Heart right ventricle (tissue), 16 donors: ENCODE measurements around the gene ENSA. TPM values are rescaled to one million over a fixed set of nuclear protein-coding genes. Genes with fewer than 3 reads are reported as not detected.
A peak's percentile ranks its signal among the peaks of the same experiment; 100 is the strongest.
"Not testable (repeated sequence)": the region's sequence is repeated elsewhere in the genome, so short reads cannot be mapped to it uniquely, and the experiment has no call there.

ENCODE experiments used
- ATAC-seq, 8 donors: fragments of 200-7000 bp; cut with Tn5 transposase; one replicate each; pipeline ENCODE4 v1.9.1; 2020; ENCODE audit warnings: mild to moderate bottlenecking in 8 of 8, moderate library complexity in 8 of 8, moderate number of reproducible peaks in 1 of 8
- DNase-seq, 2 donors: peaks; one replicate each; pipeline ENCODE4 v3.0.0-alpha.2; 2020
- H3K27ac ChIP-seq, 10 donors: fragments of 200-600 bp; sonication (generic) in 2 of 10; one replicate each; pipeline versions ENCODE4 v1.5.0 to v1.8.0; 2020 to 2022; ENCODE audit warnings: mild to moderate bottlenecking in 3 of 10
- H3K27me3 ChIP-seq, 7 donors: fragments of 200-600 bp; one replicate each; pipeline ENCODE4 v1.8.0; 2021 to 2022; ENCODE audit warnings: mild to moderate bottlenecking in 2 of 7
- H3K36me3 ChIP-seq, 9 donors: fragments of 200-600 bp; sonication (generic) in 1 of 9; one replicate each; pipeline versions ENCODE4 v1.5.0 to v1.8.0; 2020 to 2022; ENCODE audit warnings: mild to moderate bottlenecking in 2 of 9
- H3K4me1 ChIP-seq, 9 donors: fragments of 200-600 bp; sonication (generic) in 1 of 9; one replicate each; pipeline versions ENCODE4 v1.5.0 to v1.8.0; 2020 to 2022; ENCODE audit warnings: mild to moderate bottlenecking in 4 of 9
- H3K4me3 ChIP-seq, 10 donors: fragments of 200-600 bp; sonication (generic) in 2 of 10; one replicate each; pipeline versions ENCODE4 v1.5.0 to v1.8.0; 2020 to 2022; ENCODE audit warnings: mild to moderate bottlenecking in 7 of 10, moderate library complexity in 2 of 10
- H3K9me3 ChIP-seq, 11 donors: fragments of 200-600 bp in 10 of 11; sonication (generic) in 2 of 11; one replicate each; pipeline versions ENCODE4 v1.5.0 to v1.8.0; 2013 to 2022; ENCODE audit warnings: mild to moderate bottlenecking in 2 of 11, control low read depth in 1 of 11, moderate library complexity in 1 of 11
- WGBS, 2 donors: extraction: QIAGEN DNeasy Blood & Tissue Kit; methylation state at CpG; one replicate each; pipeline ENCODE4 v1.1.7; 2013; ENCODE audit warnings: inconsistent platforms in 1 of 2; 5-methylcytosine and 5-hydroxymethylcytosine counted together
- intact Hi-C, 10 donors: fragments of 100-400 bp; cut with DNase I; formaldehyde crosslinking; loops; one replicate each; pipeline versions ENCODE4 v1.11.1 to v1.14.2; 2022
- polyA plus RNA-seq, 2 donors: library from polyadenylated mRNA; stranded (reverse); fragments of 200-250 nt; gene quantifications; one replicate each; pipeline ENCODE4 v1.2.3, GENCODE V29; 2013
- total RNA-seq, 10 donors: library from RNA; stranded (reverse); fragmentation: NEBNext Ultra II Directional in 3 of 10; extraction: Animal tissue kit (Norgen Biotek cat#: 25700) in 3 of 10; gene quantifications; one replicate each; pipeline versions ENCODE4 v1.2.1 to v1.2.4, GENCODE V29; 2021 to 2023
- TF ChIP-seq, protein P1 (sequence below), 9 donors: fragments of 200-600 bp; sonication (generic) in 2 of 9; IDR thresholded peaks; one replicate each; pipeline versions ENCODE4 v1.5.0 to v1.8.0; 2021 to 2022; ENCODE audit warnings: antibody characterized with exemption in 9 of 9, mild to moderate bottlenecking in 5 of 9, moderate library complexity in 1 of 9
- donor health status: Arrhythmogenic right ventricular cardiomyopathy.
- donor health status: ischemic (EF 13 %, LVEDD 7.1; RV severe dilation, severe dysfunction).
- donor health status: healthy with polysubstance abuse.
- donor health status: DM: no; HTN: yes; CAD: no.
- donor health status: DM: no; HTN: no; CAD: no.
- donor health status: ischemic (EF 25% LVEDD 6.9; RV normal size, moderate dysfunction).
- donor health status: ischemic (EF 25% LVEDD 5.7; RV mildly dilated, moderate dysfunction).
- donor health status: healthy.
- donor health status: DM: yes; HTN: yes; CAD: no.
- donor health status: Ischemic cardiomyopathy.
- donor health status: ischemic (EF 35%, LVEDD 5.7; RV mildly dilated, moderate dysfunction).
- donor health status: nonischemic (EF 11% LVEDD 7.7; RV severe dilation, severe dysfunction).
- donor health status: DM: yes; HTN: yes; CAD: no.
- donor health status: PGD.
- donor health status: ischemic (EF 29% LVEDD 5.4; RV normal size, mild dysfunction).
- donor health status: nonischemic (EF 23%, LVEDD 6.1; RV moderate dilation, normal function).

Gene ENSA
- total and polyA plus RNA-seq, 12 donors, result 66.7 to 148 (median 129) TPM

DNA sequence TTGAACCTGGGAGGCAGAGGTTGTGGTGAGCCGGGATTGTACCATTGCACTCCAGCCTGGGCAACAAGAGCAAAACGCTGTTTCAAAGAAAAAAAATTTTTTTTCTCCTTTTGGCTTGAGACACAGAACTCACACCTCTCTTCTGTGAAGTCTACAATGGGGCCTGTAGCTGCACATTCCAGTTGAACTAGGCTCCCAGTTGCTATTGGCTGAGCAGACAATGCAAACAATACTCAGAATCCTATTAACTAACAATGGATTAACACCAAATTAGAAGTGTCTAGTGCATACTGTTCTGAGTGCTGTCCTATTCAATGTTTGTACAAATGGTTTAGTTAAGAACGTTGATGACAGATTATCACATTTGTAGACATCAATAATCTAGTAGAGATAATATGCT, 32.4 kb downstream of the ENSA start:
- Histone ChIP-seq H3K36me3 (peaks cover 0 to 29% (median 5%) of the 10 kb centered on the region in 9 donors), H3K4me1 (no peaks in the 10 kb centered on the region), H3K27ac (no peak overlapping the region), H3K27me3 (no peaks in the 10 kb centered on the region), H3K9me3 (no peaks in the 10 kb centered on the region), H3K4me3 (no peak overlapping the region)
- intact Hi-C loops, result no loop called here
- ATAC-seq (no peak), DNase-seq (no peak)
- TF ChIP-seq, protein P1, sequence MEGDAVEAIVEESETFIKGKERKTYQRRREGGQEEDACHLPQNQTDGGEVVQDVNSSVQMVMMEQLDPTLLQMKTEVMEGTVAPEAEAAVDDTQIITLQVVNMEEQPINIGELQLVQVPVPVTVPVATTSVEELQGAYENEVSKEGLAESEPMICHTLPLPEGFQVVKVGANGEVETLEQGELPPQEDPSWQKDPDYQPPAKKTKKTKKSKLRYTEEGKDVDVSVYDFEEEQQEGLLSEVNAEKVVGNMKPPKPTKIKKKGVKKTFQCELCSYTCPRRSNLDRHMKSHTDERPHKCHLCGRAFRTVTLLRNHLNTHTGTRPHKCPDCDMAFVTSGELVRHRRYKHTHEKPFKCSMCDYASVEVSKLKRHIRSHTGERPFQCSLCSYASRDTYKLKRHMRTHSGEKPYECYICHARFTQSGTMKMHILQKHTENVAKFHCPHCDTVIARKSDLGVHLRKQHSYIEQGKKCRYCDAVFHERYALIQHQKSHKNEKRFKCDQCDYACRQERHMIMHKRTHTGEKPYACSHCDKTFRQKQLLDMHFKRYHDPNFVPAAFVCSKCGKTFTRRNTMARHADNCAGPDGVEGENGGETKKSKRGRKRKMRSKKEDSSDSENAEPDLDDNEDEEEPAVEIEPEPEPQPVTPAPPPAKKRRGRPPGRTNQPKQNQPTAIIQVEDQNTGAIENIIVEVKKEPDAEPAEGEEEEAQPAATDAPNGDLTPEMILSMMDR (IDR thresholded peaks at IDR 0.05), result no peak
- WGBS, 2 donors, result 79% methylated on average over 3 of the region's 3 CpGs

DNA sequence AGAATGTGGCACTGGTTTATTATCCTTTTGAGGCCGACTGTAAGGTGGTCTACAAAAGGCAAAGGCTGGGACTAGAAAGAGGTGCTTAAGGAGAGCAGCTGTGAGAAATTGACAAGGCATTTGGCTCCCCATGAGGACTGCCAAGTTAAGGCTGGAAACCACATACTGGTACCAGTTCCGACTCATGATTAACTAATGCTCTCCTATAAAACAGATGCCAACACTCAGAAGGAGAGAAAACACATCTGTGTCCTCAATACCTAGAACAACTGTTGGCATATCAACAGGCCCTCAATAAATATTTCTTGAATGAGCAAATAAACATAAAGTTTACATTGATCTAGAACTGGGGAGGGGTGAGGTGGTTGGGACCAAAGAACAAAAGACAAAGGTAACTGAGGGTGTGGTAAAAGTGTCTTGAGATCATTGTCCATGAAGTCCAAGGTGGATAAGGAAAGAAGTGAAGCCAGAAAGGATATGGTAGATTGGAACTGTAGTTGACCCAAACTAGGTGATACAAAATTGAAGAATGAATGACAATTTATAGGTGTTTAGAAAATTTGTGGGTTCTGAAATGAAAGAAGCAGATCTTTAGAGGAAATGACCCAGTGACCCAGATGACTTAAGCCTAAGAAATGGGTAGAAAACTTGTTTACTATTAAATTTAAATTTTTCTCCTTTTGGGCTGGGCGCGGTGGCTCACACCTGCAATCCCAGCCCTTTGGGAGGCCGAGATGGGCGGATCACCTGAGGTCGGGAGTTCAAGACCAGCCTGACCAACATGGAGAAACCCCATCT, 33.1 kb downstream of the ENSA start:
- intact Hi-C loops, result no loop called here
- no peak for DNase-seq
- 92% methylated on average over 7 of the region's 7 CpGs for WGBS, 2 donors
- TF ChIP-seq, protein P1 (IDR thresholded peaks at IDR 0.05), result no peak
- no peak overlapping the region for H3K27ac ChIP-seq
- H3K27me3 ChIP-seq, result no peaks in the 10 kb centered on the region
- H3K4me3 ChIP-seq, result no peak overlapping the region
- no peak for ATAC-seq
- peaks cover 0 to 29% (median 5%) of the 10 kb centered on the region in 9 donors for H3K36me3 ChIP-seq
- no peaks in the 10 kb centered on the region for H3K9me3 ChIP-seq
- no peaks in the 10 kb centered on the region for H3K4me1 ChIP-seq

DNA sequence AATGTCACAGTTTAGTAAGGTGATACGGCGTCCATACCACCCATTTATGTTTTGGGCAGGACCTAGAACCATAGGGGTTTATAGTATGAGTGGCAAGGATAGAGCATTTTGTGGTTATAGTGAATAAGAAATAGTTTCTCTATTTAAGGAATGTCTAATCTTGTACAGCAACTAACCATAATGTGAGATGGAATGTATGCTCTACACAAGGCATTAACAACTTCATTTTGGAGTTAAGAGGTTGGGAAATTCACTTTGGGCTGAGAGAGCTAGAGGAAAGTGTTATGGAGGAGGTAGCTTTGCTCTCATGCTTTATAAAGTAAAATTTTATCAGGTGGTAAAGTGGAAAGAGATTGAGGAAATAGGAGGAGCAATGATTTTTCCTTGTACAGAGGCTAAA, 47.0 kb downstream of the ENSA start:
- DNase-seq, result no peak
- WGBS, 2 donors, result 73 to 97% methylated on average over 2 of the region's 2 CpGs
- TF ChIP-seq, protein P1 (IDR thresholded peaks at IDR 0.05), result no peak

DNA sequence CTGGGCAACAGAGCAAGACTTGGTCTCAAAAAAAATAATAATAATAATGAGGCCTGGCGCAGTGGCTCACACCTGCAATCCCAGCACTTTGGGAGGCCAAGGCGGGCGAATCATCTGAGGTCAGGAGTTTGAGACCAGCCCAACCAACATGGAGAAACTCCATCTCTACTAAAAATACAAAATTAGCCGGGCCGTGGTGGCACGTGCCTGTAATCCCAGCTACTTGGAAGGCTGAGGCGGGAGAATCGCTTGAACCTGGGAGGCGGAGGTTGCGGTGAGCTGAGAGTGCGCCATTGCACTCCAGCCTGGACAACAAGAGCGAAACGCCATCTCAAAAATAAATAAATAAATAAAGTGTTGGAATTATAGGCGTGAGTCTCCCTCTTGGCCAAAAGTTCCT, 47.5 kb downstream of the ENSA start:
- peaks cover 0 to 21% (median 7%) of the 10 kb centered on the region in 9 donors for H3K36me3 ChIP-seq
- not testable (repeated sequence) for DNase-seq, H3K9me3 ChIP-seq, ATAC-seq, H3K4me3 ChIP-seq, H3K27me3 ChIP-seq
- H3K27ac ChIP-seq, result peak overlapping the region in 3 of 10 donors; percentile 3 to 49 (median 31)
- intact Hi-C loops, result loop anchor here in 3 of 10 donors (2.0 to 5.0 kb wide), 3 partner anchors 23 to 39 kb away; no protein-coding TSS in a partner anchor
- WGBS, 2 donors, result 96 to 98% methylated on average over 14 of the region's 14 CpGs
- peaks cover 0 to 27% (median 8%) of the 10 kb centered on the region in 9 donors for H3K4me1 ChIP-seq

More for the DNA sequence above, 47.0 kb downstream of the ENSA start:
- peak overlapping the region in 3 of 10 donors; percentile 3 to 49 (median 31) for H3K27ac ChIP-seq
- H3K9me3 ChIP-seq, result no peaks in the 10 kb centered on the region
- H3K4me3 ChIP-seq, result no peak overlapping the region
- H3K27me3 ChIP-seq, result no peaks in the 10 kb centered on the region
- intact Hi-C loops, result loop anchor here in 2 of 10 donors (5.0 kb wide), 1 partner anchor 35 kb away; no protein-coding TSS in a partner anchor
- ATAC-seq, result no peak
- H3K36me3 ChIP-seq, result peaks cover 0 to 17% (median 4%) of the 10 kb centered on the region in 9 donors
- peaks cover 0 to 27% (median 8%) of the 10 kb centered on the region in 9 donors for H3K4me1 ChIP-seq

DNA sequence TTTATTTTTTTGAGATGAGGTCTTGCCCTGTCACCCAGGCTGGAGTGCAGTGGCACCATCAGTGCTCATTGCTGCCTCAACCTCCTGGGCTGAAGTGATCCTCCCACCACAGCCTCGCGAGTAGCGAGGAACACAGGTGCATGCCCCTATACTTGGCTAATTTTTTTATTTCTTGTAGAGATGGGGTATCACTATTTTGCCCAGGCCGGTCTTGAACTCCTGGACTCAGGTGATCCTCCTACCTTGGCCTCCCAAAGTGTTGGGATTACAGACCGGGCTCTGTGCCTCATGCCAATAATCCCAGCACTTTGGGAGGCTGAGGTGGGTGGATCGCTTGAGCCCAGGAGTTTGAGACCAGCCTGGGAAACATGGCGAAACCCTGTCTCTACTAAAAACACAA, 48.0 kb downstream of the ENSA start:
- H3K27me3 ChIP-seq, H3K4me3 ChIP-seq, DNase-seq, H3K9me3 ChIP-seq, ATAC-seq: not testable (repeated sequence)
- 98% methylated on average over 7 of the region's 7 CpGs for WGBS, 2 donors
- intact Hi-C loops, result loop anchor here in 3 of 10 donors (2.0 to 5.0 kb wide), 3 partner anchors 23 to 39 kb away; no protein-coding TSS in a partner anchor
- peak overlapping the region in 1 of 10 donors; percentile 1 for H3K27ac ChIP-seq
- H3K36me3 ChIP-seq, result peaks cover 0 to 27% (median 12%) of the 10 kb centered on the region in 9 donors
- H3K4me1 ChIP-seq, result peaks cover 0 to 27% (median 8%) of the 10 kb centered on the region in 9 donors

DNA sequence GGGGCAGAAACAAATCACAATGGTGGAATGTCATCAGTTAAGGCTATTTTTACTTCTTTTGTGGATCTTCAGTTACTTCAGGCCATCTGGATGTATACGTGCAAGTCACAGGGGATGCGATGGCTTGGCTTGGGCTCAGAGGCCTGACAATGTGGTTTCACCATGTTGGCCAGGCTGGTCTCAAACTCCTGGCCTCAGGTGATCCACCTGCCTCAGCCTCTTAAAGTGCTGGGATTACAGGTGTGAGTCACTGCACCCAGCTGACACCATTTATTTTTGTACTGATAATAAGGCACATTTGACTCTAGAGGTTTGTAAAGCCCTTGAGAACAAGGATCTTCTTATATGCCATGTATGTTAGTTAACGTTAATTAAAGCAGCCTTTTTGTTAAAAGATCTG, 48.4 kb downstream of the ENSA start:
- ATAC-seq, H3K4me3 ChIP-seq, H3K27me3 ChIP-seq, H3K9me3 ChIP-seq, DNase-seq: not testable (repeated sequence)
- peaks cover 0 to 28% (median 12%) of the 10 kb centered on the region in 9 donors for H3K4me1 ChIP-seq
- peaks cover 0 to 31% (median 17%) of the 10 kb centered on the region in 9 donors for H3K36me3 ChIP-seq
- H3K27ac ChIP-seq, result peak overlapping the region in 1 of 10 donors; percentile 1
- 90 to 97% methylated on average over 3 of the region's 3 CpGs for WGBS, 2 donors
- intact Hi-C loops, result loop anchor here in 3 of 10 donors (2.0 to 5.0 kb wide), 3 partner anchors 24 to 40 kb away; no protein-coding TSS in a partner anchor
